Natural killer cell (primary cell): ENCODE measurements around the gene LRRC32. TPM values are rescaled to one million over a fixed set of nuclear protein-coding genes. Genes with fewer than 3 reads are reported as not detected.

Source experiments
- ATAC-seq, 3 donors: fragments of 150-1000 bp in 2 of 3; fragments of 200-7000 bp in 1 of 3; cut with Tn5 transposase; 1 replicate in 1 of 3; 2 replicates in 2 of 3; pipeline ENCODE4 v1.10.0; 2021; ENCODE audit warnings: mild to moderate bottlenecking in 2 of 3, moderate library complexity in 2 of 3
- DNase-seq, 2 donors: peaks; one replicate each; pipeline versions ENCODE4 v3.0.0 to v3.0.0-alpha.2; 2013 to 2021; ENCODE audit warnings: mixed read lengths in 1 of 2
- H3K27ac ChIP-seq: one replicate; pipeline ENCODE4 v1.5.1; 2013; ENCODE audit warnings: mild to moderate bottlenecking, low read length
- H3K27me3 ChIP-seq: one replicate; pipeline ENCODE4 v1.6.1; 2013; ENCODE audit warnings: low read length; ENCODE audit not compliant: control insufficient read depth, insufficient read depth
- H3K36me3 ChIP-seq: one replicate; pipeline ENCODE4 v1.6.1; 2013; ENCODE audit warnings: low read length; ENCODE audit not compliant: control insufficient read depth, insufficient read depth
- H3K4me1 ChIP-seq: one replicate; pipeline ENCODE4 v1.6.1; 2013; ENCODE audit warnings: low read length; ENCODE audit not compliant: control insufficient read depth, insufficient read depth
- H3K4me3 ChIP-seq: one replicate; pipeline ENCODE4 v1.5.1; 2013; ENCODE audit warnings: low read length
- H3K9me3 ChIP-seq: one replicate; pipeline ENCODE4 v1.6.1; 2013; ENCODE audit warnings: low read length; ENCODE audit not compliant: control insufficient read depth, insufficient read depth
- H3K27ac Mint-ChIP-seq, 2 donors: one replicate each; pipeline ENCODE4 v1.8.0; 2022; ENCODE audit warnings: mild to moderate bottlenecking in 2 of 2, mixed read lengths in 2 of 2, moderate library complexity in 1 of 2
- H3K27me3 Mint-ChIP-seq, 2 donors: one replicate each; pipeline ENCODE4 v1.8.0; 2022; ENCODE audit warnings: low read depth in 2 of 2, mixed read lengths in 2 of 2
- H3K36me3 Mint-ChIP-seq: one replicate; pipeline ENCODE4 v1.8.0; 2022; ENCODE audit warnings: mixed read lengths
- H3K4me1 Mint-ChIP-seq, 2 donors: one replicate each; pipeline ENCODE4 v1.8.0; 2022; ENCODE audit warnings: mixed read lengths in 2 of 2
- H3K4me3 Mint-ChIP-seq: one replicate; pipeline ENCODE4 v1.8.0; 2022; ENCODE audit warnings: mild to moderate bottlenecking, moderate library complexity, mixed read lengths
- H3K9me3 Mint-ChIP-seq, 2 donors: one replicate each; pipeline ENCODE4 v1.8.0; 2022; ENCODE audit warnings: mixed read lengths in 2 of 2
- WGBS: methylation state at CpG from one replicate; pipeline ENCODE4 v1.1.7; 2013; ENCODE audit warnings: missing lambda C conversion rate; ENCODE audit not compliant: insufficient coverage; 5-methylcytosine and 5-hydroxymethylcytosine counted together
- intact Hi-C: fragments of 100-400 bp; cut with micrococcal nuclease; formaldehyde crosslinking; loops from one replicate; pipeline ENCODE4 v1.14.2; 2022
- total RNA-seq, 4 donors: library from RNA; stranded (reverse); fragments of 120-200 nt in 1 of 4; gene quantifications; one replicate each; pipeline versions ENCODE4 v1.2.3 to v1.2.4, GENCODE V29; 2013 to 2022
- TF ChIP-seq, protein P1 (sequence below): fragments of 200-600 bp; IDR thresholded peaks from one replicate; pipeline ENCODE4 v1.8.0; 2022; ENCODE audit warnings: antibody characterized with exemption

LRRC32 gene, protein sequence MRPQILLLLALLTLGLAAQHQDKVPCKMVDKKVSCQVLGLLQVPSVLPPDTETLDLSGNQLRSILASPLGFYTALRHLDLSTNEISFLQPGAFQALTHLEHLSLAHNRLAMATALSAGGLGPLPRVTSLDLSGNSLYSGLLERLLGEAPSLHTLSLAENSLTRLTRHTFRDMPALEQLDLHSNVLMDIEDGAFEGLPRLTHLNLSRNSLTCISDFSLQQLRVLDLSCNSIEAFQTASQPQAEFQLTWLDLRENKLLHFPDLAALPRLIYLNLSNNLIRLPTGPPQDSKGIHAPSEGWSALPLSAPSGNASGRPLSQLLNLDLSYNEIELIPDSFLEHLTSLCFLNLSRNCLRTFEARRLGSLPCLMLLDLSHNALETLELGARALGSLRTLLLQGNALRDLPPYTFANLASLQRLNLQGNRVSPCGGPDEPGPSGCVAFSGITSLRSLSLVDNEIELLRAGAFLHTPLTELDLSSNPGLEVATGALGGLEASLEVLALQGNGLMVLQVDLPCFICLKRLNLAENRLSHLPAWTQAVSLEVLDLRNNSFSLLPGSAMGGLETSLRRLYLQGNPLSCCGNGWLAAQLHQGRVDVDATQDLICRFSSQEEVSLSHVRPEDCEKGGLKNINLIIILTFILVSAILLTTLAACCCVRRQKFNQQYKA
- 1 to 10 TPM in 2 of 3 donors, under 1 TPM in 1; 0.14 to 1.4 (median 1.4) TPM for total RNA-seq
- 0.23 TPM for total RNA-seq (2013)

DNA sequence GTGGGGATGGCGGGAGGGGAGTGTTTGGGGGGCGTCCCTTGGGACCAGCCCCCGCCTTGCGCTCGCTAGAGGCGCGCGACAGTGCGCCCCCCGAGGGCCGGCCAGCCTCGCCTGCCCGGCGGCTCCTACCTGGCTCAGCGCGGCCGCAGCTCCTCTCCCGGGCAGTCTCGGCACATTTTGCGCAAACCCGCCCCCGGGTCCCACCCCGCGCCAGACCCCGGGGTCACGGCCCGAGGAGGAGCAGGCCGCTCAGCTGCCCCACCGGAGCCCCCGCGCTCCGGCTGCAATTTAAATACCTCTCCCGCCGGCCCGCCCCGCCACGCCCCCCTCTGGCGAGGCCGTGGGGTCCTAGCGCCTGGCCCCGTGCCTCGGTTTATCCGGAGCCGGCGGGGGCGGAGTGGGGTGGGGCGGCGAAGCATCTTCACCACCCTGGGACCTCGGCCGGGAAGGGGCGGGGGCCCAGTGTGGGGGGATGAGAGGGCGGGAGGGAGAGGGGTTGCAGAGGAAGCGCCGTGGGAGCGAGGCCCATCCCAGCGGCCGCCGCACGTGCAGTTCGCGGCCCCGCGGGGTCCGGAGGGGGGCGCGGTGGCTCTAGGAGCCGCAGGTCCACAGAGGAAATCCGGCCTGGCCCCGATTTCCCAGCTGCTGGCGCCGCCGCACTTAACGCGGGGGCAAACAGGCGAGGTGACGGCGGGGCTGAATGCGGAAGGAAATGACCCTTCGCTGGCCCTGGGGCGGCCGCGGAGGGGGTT is at the start of gene LRRC32:
LRRC32 (minus strand) TSS at position 263 of the 752 bp plus-strand sequence. CDS start 4,793 bp downstream, outside the sequence.
- Histone ChIP-seq H3K9me3 (no peaks in the 10 kb centered on the region), H3K36me3 (no peaks in the 10 kb centered on the region), H3K27me3 (peaks cover 7% of the 10 kb centered on the region), H3K4me1 (peaks cover 46% of the 10 kb centered on the region), H3K27ac (no peak within 1 kb of the TSS), H3K4me3 (peak within 1 kb of the TSS; percentile 20)
- WGBS: under 1% methylated on average over 82 of the region's 82 CpGs
- intact Hi-C loops: loop anchor here (5.0 kb wide), 1 partner anchor 43 kb away; no protein-coding TSS in a partner anchor
- Mint-ChIP-seq H3K27ac (peak within 1 kb of the TSS in 1 of 2 donors; percentile 87), H3K27me3 (peaks cover 12 to 18% of the 10 kb centered on the region in 2 donors), H3K36me3 (no peaks in the 10 kb centered on the region), H3K4me1 (peaks cover 22 to 43% of the 10 kb centered on the region in 2 donors), H3K4me3 (peak within 1 kb of the TSS; percentile 79), H3K9me3 (no peaks in the 10 kb centered on the region)
- DNase-seq (peak; percentile 37 to 43), ATAC-seq (peak; percentile 29 to 40 (median 39))
- TF ChIP-seq, protein P1, sequence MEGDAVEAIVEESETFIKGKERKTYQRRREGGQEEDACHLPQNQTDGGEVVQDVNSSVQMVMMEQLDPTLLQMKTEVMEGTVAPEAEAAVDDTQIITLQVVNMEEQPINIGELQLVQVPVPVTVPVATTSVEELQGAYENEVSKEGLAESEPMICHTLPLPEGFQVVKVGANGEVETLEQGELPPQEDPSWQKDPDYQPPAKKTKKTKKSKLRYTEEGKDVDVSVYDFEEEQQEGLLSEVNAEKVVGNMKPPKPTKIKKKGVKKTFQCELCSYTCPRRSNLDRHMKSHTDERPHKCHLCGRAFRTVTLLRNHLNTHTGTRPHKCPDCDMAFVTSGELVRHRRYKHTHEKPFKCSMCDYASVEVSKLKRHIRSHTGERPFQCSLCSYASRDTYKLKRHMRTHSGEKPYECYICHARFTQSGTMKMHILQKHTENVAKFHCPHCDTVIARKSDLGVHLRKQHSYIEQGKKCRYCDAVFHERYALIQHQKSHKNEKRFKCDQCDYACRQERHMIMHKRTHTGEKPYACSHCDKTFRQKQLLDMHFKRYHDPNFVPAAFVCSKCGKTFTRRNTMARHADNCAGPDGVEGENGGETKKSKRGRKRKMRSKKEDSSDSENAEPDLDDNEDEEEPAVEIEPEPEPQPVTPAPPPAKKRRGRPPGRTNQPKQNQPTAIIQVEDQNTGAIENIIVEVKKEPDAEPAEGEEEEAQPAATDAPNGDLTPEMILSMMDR: no peak

DNA sequence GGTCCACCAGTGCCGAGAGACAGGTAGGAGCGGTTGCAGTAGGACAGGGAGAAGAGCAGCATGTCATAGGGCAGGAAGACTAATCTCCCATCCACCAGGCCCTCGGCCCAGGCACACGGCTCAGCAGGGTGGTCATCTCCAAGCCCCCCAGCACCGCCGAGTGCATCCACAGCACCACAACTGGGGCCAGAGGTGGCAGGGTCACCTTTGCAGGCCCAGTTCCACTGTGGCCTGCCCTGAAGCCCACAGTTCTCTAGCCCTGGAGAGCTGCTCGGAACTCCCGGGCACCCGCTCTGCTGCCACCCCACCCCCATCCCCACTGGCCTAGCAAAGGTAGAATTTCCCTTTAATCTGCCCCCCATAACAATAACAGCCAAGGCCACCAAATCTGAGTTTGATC is 49.1 kb upstream of the LRRC32 start:
- Mint-ChIP-seq H3K36me3 (no peaks in the 10 kb centered on the region), H3K4me3 (no peak overlapping the region), H3K9me3 (no peaks in the 10 kb centered on the region), H3K27me3 (peaks cover 12 to 17% of the 10 kb centered on the region in 2 donors), H3K4me1 (peaks cover 4% of the 10 kb centered on the region in 2 donors), H3K27ac (no peak overlapping the region)
- TF ChIP-seq, protein P1: no peak
- Histone ChIP-seq H3K4me3 (no peak overlapping the region), H3K27ac (no peak overlapping the region), H3K36me3 (no peaks in the 10 kb centered on the region), H3K4me1 (peaks cover 8% of the 10 kb centered on the region), H3K9me3 (no peaks in the 10 kb centered on the region), H3K27me3 (peaks cover 5% of the 10 kb centered on the region)
- intact Hi-C loops: no loop called here
- ATAC-seq (no peak), DNase-seq (no peak)
- 93% methylated on average over 9 of the region's 9 CpGs for WGBS

DNA sequence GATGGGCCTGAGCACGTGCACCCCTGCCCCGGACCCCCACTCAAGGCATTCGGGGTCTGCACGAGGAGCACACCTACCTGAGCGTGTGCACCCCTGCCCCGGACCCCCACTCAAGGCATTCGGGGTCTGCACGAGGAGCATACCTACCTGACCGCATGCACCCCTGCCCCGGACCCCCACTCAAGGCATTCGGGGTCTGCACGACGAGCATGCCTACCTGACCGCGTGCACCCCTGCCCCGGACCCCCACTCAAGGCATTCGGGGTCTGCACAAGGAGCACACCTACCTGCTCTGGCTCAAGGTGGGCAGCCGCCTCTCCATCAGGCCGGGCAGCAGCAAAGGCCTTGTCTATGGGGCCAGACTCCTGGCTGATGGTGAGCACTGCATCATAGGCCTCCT is 48.7 kb upstream of the LRRC32 start:
- intact Hi-C loops: no loop called here
- Histone ChIP-seq H3K27ac (no peak overlapping the region), H3K4me3 (no peak overlapping the region), H3K27me3 (peaks cover 5% of the 10 kb centered on the region), H3K36me3 (no peaks in the 10 kb centered on the region), H3K4me1 (peaks cover 8% of the 10 kb centered on the region), H3K9me3 (no peaks in the 10 kb centered on the region)
- DNase-seq (no peak), ATAC-seq (no peak)
- Mint-ChIP-seq H3K27me3 (peaks cover 12 to 17% of the 10 kb centered on the region in 2 donors), H3K4me1 (peaks cover 4% of the 10 kb centered on the region in 2 donors), H3K36me3 (no peaks in the 10 kb centered on the region), H3K27ac (no peak overlapping the region), H3K9me3 (no peaks in the 10 kb centered on the region), H3K4me3 (no peak overlapping the region)
- 90% methylated on average over 19 of the region's 19 CpGs for WGBS
- TF ChIP-seq, protein P1: no peak
